ENCODE measurements around the gene TXNL4A.

TXNL4A gene

GRCh38 chr18:79954791-79955190 lies 33.6 kb downstream of the TXNL4A start:
- no peak for DNase-seq (ENCODE audit: low read depth, low spot score)
- TF ChIP-seq CTCF (IDR thresholded peaks at IDR 0.05; ENCODE audit: low read depth, low read length): no peak
- in situ Hi-C loops (cut with HindIII; ENCODE audit: low sequenced_read_pairs): no loop called here
- H3K4me3 ChIP-seq (ENCODE audit: low read depth, low read length): no peak overlapping the region

GRCh38 chr18:79953971-79954651 lies 34.3 kb downstream of the TXNL4A start:
- in situ Hi-C loops (cut with HindIII; ENCODE audit: low sequenced_read_pairs): no loop called here
- no peak for TF ChIP-seq CTCF (IDR thresholded peaks at IDR 0.05; ENCODE audit: low read depth, low read length)
- no peak for DNase-seq (ENCODE audit: low read depth, low spot score)
- no peak overlapping the region for H3K4me3 ChIP-seq (ENCODE audit: low read depth, low read length)

- H3K4me3 ChIP-seq (ENCODE audit: low read depth, low read length): no peak overlapping the region
- no peak for DNase-seq (ENCODE audit: low read depth, low spot score)
- no peak for TF ChIP-seq CTCF (IDR thresholded peaks at IDR 0.05; ENCODE audit: low read depth, low read length)
- in situ Hi-C loops (cut with HindIII; ENCODE audit: low sequenced_read_pairs): no loop called here
Observed at GRCh38 chr18:79952996-79953559, 35.3 kb downstream of the TXNL4A start.

- DNase-seq (ENCODE audit: low read depth, low spot score): no peak
- H3K4me3 ChIP-seq (ENCODE audit: low read depth, low read length): peak overlapping the region; percentile 56
- in situ Hi-C loops (cut with HindIII; ENCODE audit: low sequenced_read_pairs): no loop called here
- TF ChIP-seq CTCF (IDR thresholded peaks at IDR 0.05; ENCODE audit: low read depth, low read length): no peak
Observed at GRCh38 chr18:79952456-79952995, 35.8 kb downstream of the TXNL4A start.

- no peak for TF ChIP-seq CTCF (IDR thresholded peaks at IDR 0.05; ENCODE audit: low read depth, low read length)
Observed at GRCh38 chr18:79951545-79952455, 36.6 kb downstream of the TXNL4A start, which contains the start of gene SLC66A2. TSS of gene SLC66A2 (minus strand) at chr18:79951653. CDS start at chr18:79950926, 727 bp downstream.

More at GRCh38 chr18:79951545-79952455, 36.6 kb downstream of the TXNL4A start, which contains the start of gene SLC66A2:
- peak within 1 kb of the TSS; percentile 56 for H3K4me3 ChIP-seq (ENCODE audit: low read depth, low read length)
- in situ Hi-C loops (cut with HindIII; ENCODE audit: low sequenced_read_pairs): no loop called here
- DNase-seq (ENCODE audit: low read depth, low spot score): peak; percentile 83
